Panc1 (cell line): ENCODE results near the gene USP53.

Experiments
- POLR2AphosphoS5 ChIP-seq: IDR thresholded peaks from 2 replicates; pipeline ENCODE4 v1.6.1; 2012; ENCODE audit warnings: mild to moderate bottlenecking, low read depth, low read length, moderate library complexity
- TF ChIP-seq, protein P1 (sequence below): fragments of 450-650 bp; IDR thresholded peaks from 2 replicates; pipeline ENCODE4 v1.5.1; 2017; ENCODE audit warnings: mild to moderate bottlenecking

DNA sequence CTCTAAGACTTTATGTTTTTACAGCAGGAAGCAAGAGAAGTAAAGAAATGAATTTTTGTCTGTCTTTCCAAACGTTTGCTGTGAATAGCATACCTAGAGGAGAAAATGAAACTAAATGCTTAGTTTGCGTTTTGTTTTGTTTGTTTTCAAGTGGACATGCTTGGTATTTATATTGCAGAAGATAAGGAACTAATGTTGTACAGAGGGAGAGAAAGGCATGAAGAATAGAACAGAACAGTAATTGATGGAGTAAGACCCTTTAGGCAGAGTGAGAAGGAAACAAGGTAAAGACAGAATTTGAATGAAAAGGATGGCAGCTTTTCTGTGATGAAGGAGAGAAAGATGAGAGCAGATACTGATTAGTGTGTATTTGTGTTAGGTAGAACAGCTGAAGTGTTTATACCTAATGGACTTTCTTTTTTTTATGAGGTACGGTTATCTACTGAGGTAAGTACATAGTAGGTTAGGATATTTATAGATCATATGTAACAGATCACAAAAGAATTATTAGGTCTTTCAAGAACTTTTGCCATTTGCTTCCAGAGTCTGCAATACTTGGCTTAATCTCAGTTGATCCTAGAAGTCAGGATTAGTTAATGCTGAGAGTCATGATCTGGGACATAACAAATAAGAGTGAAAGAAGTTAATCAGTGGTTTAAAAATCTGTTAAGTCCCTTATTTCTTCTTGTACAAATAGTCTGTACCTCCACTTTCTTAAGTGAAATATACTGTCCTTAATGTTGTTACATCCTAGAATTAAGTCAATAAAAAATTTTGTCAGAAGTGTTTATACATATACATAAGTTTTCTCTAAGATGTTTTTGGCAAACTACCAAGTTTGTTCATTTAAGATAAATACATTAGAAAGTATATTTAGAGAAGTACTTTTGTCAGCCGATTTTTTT, 72.6 kb downstream of the USP53 start:
- TF ChIP-seq, protein P1, sequence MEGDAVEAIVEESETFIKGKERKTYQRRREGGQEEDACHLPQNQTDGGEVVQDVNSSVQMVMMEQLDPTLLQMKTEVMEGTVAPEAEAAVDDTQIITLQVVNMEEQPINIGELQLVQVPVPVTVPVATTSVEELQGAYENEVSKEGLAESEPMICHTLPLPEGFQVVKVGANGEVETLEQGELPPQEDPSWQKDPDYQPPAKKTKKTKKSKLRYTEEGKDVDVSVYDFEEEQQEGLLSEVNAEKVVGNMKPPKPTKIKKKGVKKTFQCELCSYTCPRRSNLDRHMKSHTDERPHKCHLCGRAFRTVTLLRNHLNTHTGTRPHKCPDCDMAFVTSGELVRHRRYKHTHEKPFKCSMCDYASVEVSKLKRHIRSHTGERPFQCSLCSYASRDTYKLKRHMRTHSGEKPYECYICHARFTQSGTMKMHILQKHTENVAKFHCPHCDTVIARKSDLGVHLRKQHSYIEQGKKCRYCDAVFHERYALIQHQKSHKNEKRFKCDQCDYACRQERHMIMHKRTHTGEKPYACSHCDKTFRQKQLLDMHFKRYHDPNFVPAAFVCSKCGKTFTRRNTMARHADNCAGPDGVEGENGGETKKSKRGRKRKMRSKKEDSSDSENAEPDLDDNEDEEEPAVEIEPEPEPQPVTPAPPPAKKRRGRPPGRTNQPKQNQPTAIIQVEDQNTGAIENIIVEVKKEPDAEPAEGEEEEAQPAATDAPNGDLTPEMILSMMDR: no peak
- TF ChIP-seq POLR2AphosphoS5: no peak
